ENCODE data around the gene DKKL1.
A peak's percentile ranks its signal among the peaks of the same experiment; 100 is the strongest.
"Not testable (repeated sequence)": the region's sequence is repeated elsewhere in the genome, so short reads cannot be mapped to it uniquely, and the experiment has no call there.

The DKKL1 gene

DNA sequence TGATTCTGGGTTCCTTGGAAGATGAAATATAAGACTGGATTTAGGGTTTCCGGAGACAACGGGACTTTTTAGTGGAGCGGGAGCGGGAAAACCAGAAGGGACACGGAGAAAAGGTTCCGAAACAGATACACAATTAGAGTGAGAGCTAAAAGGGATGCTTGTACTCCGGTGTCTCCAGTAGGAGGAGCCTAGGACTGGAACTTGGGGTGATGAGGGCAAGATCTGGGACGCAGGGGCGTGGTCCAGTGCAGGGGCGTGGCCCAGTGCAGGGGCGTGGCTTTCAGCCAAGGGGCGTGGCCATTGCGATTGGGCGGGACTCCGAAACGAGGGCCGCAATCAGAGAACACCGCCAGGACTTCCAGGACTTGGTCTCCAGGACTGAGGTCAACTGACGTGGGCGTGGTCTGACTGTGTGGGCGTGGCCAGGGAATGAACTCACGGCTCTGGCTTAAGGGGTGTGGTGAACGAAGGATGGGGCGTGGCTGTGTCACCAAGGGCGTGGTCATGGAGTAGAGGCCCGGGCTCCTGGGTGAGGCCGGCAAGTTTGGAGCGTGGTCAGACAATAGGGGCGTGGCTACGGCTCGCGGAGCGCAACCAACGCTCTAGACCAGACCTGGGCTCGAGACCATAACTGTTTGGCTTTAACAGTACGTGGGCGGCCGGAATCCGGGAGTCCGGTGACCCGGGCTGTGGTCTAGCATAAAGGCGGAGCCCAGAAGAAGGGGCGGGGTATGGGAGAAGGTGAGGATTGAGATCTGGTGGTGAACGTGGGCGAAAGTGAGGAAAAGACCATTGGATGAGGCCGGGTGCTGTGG is at the start of gene DKKL1:
Gene DKKL1, plus strand, starts transcription at position 610 of the 815 bp plus-strand sequence. Its CDS starts 122 bp downstream, at position 732.
- DNase-seq (ENCODE audit: low read depth) = peak; percentile 98

DNA sequence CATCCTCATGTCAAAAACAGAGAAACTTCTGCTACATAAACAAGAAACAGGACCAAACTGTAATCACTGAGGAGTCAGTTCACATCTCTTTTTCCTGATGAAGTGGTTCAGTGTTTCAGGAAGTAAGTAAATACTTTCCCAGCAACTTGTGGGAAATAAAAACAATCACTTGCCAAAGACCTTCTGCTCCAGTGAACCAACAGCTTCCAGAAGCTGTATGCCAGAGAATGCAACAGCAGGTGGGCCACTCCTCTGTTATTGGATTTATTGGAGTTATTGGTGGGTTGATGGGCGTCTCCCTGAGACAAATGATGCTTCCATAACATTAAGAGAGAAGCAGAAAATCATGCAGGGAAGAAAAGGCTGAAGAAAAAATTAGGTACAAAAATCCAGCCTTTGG is 48.6 kb upstream of the DKKL1 start:
- no peak for DNase-seq (ENCODE audit: low read depth)

DNA sequence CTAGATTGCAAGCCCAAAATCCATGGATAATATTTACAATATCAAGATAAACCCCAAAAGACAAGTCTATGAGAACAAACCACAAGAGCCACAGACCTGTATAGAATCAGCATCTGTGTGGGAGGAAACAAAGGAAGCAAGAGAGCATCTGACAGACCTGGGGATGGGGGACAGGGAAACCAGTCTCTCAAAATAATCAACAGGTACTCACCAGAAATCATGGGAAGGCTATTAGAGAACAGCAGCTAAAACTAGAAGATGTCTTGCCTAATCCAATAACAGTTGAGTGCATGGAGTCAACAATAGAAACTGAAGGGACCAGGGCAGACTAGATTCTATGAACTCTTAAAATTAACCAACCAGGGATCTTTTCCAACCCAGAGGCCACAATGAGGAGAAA is 47.4 kb upstream of the DKKL1 start:
- DNase-seq (ENCODE audit: low read depth) = no peak

DNA sequence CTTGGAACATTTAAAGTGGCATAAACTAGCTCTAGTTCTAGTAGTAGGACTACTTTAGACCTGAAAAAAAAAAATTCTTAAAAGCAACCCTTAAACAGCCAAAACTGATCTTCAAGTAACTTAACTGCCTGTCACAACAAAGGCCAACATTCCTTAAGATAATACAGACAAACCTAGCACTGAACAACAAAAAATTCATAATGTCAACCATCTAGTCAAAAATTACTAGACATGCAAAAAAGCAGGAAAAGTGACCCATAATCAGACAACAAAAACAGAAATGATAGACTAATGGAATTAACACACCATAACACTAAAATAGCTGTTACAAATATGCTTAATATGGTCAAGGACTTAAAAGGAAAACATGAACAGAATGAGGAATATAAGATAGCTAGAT is 45.4 kb upstream of the DKKL1 start:
- DNase-seq (ENCODE audit: low read depth) = no peak

DNA sequence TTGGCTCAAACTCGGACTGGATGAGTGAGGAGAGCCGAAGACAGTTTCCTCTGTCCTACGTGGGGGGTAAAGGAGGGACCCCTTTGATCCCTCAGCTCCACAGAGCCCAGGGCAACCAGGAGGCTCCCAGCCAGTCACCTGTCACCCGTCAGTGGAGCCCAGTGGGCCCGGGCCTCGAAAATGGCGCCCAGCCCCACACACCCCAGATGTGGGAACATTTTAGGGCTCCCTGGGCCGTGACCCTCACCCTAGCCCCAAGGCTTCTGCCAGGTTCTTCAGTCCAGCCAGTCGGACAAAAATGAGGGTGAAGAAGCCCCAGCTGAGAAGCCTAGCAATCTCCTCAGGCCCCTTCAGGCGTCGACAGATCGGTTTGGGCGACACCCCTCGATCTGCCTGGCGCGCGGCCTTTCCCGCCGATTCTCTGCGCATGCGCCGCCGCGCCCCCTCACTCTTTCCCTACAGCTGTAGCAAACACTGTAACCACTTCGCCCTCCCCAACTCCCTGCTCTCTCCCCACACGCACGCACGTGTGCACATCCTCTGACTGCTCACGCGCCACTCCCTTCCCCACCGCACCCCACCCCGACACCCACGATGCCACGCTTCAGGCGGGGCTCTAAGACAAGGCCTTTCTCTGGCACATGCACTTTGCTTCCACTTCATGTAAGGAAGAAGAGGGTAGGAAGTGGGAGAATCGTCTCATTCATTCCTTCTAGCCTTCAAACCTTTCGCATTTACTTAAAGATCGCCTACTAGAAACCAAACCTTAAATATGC is 38.7 kb upstream of the DKKL1 start, which contains the start of gene SLC6A16:
Gene SLC6A16, minus strand, starts transcription at position 391 of the 776 bp plus-strand sequence. CDS start 13,844 bp downstream, outside the sequence.
- no peak for DNase-seq (ENCODE audit: low read depth)

DNA sequence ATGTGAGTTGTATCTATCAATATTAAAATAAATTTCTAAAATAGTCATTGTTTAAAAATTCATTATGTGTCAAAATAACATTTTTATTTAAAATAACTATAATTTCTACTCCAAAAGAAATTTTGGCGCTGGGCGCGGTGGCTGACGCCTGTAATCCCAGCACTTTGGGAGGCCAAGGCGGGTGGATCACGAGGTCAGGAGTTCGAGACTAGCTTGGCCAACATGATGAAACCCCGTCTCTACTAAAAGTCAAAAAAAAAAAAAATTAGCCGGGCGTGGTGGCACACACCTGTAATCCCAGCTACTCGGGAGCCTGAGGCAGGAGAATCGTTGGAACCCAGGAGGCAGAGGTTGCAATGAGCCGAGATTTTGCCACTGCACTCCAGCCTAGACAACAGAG is 37.9 kb upstream of the DKKL1 start:
- not testable (repeated sequence) for DNase-seq (ENCODE audit: low read depth)

DNA sequence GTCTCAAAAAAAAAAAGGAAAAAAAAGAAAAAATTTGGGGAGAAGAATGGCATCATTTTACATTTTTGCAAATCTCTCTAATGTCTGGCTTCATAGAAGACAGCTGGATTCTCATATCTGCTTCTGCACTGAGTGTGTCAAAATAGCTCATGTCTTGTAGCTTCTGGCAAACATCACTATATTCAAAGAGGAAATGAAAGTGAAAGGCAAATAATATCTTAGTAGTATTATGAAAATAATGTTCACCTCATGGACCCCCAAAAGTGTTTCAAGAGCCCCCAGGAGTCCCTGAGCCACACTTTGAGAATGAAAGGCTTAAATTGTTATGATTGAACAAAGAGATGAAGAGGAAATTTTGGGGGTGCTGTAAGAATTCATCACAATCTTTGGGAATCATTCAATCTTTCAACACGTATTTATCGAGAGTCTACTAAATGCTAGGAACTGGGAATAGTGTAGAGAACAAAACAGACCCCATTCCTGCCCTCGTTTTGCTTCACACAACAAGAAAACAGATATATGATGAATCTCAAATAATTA is 37.4 kb upstream of the DKKL1 start:
- no peak for DNase-seq (ENCODE audit: low read depth)

DNA sequence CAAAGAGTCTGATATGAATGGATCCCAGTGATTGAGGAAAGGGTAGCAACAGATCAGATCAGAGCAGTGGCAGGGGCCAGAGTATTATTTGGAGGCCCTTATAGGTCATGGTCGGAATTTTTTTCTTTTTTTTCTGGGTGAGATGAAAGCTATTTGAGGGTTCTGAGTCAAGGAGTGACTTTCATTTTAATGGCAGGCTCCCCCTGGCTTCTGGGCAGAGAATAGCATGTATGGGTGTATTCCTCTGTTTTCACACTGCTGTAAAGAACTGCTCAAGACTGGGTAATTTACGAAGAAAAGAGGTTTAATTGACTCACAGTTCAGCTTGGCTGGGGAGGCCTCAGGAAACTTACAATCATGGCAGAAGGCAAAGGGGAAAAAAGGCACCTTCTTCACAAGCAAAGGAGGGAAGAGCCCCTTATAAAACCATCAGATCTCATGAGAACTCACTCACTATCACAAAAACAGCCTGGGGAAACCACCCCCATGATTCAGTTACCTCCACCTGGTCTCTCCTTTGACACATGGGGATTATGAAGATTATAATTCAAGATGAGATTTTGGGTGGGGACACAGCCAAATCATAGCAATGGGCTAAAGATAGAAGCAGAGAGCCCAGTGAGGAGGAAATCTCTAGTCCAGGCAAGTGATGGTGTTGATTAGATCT is 35.7 kb upstream of the DKKL1 start:
- DNase-seq (ENCODE audit: low read depth) = no peak

DNA sequence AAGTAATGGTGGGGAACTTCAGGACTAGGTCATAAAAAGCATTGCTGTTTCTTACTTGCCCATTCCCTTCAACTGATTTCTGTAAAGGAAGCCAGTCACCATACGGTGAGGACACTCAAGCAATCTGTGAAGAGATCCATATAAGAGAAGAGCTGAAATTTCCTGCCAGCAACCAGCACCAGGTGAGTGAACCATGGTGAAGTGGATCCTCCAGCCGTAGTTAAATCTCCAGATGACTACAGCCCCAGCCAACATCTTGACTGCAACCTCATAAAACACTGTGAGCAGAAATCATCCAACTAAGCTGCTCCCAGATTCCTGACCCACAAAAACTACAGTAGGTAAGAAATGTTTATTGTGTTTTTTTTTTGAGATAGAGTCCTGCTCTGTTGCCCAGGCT is 34.9 kb upstream of the DKKL1 start:
- DNase-seq (ENCODE audit: low read depth) = no peak

DNA sequence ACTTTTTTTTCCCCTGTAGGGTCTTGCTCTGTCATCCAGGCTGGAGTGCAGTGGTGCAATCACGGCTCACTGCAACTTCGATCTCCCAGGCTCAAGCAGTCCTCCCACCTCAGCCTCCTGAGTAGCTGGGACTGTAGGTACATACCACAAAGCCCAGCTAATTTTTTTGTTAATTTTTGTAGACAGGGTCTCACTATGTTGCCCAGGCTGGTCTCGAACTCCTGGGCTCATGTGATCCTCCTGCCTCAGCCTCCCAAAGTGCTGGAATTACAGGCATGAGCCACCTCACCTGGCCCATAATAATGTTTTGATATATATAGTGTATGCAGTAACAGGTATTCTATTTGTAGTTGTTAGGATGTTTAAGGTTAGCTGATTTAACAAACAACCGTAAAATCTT is 32.5 kb upstream of the DKKL1 start:
- not testable (repeated sequence) for DNase-seq (ENCODE audit: low read depth)

DNA sequence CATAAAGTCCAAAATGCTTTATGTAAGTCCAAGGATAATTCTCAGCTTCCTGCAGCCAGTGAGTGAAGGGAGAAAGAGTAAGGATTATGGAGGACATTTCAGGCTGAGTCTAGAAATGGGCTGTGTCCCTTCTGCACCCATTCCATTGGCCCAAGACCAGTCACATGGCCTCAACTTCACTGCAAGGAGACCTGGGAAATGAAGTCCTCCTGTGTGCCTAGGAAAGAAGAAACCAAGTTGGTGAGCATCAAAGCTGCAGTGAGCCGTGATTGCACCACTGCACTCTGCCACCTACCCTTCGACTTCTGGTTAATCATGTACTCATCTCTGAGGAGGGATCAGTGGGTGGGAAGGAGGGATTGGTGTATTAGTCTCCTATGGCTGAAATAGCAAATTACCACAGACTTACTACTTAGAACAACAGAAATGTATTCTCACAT is 32.0 kb upstream of the DKKL1 start:
- peak; percentile 31 for DNase-seq (ENCODE audit: low read depth)

DNA sequence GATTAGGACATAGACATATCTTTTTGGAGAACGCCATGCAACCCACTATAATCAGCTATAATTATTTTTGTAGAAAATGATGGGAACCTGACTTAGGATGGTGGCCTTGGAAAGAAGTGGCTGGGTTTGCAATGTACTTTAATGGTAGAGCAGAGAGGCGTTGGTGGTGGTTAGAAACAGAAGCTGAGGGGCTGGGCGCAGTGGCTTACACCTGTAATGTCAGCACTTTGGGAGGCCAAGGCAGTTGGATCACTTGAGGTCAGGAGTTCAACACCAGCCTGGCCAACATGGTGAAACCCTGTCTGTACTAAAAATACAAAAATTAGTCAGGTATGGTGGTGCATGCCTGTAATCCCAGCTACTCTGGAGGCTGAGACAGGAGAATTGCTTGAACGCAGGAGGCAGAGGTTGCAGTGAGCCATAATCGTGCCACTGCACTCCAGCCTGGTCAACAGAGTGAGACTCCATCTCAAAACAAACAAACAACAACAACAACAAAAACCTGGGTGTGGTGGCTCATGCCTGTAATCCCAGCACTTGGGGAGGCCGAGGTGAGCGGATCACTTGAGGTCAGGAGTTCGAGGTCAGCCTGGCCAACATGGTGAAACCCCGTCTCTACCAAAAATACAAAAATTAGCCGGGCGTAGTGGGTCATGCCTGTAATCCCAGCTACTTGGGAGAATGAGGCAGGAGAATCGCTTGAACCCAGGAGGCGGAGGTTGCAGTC is 30.8 kb upstream of the DKKL1 start:
- not testable (repeated sequence) for DNase-seq (ENCODE audit: low read depth)

DNA sequence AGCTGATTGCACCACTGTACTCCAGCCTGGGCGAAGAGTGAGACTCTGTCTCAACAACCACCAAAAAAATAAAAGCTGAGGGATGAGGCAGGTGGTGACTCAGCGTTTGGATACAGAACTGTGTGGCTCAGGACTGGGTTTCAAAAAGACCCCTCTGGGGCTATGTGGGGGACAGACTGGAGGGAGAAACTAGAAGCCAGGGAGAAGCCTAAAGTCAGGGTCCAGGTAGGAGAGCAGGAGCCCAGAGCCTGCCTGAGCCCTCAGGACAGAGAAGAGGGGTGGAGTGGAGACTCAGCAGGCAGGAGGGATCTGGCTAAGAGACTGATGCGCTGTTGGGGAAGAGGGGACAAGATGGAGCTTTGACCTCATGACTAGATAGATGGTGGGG is 30.3 kb upstream of the DKKL1 start:
- no peak for DNase-seq (ENCODE audit: low read depth)

DNA sequence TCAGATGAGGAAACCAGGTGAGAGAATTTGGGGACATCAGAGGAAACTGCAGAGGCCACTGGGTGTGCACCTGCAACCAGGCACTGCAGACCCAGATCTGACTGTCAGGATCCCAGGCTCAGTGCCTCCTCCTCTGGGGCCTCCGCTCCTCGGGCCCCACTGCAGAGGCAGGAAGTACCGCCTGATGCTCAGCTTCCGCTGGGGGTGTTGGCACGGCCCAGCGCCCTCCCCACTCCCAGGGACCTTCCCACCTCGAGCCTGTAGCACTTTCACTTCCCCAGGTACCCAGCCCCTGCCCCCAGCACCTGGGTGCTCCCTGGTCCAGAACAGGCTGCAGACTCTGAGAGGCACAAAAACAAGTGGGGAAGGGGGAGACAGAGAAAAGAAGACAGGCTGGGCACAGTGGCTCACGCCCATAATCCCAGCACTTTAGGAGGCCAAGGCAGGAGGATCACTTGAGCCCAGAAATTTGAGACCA is 29.8 kb upstream of the DKKL1 start:
- no peak for DNase-seq (ENCODE audit: low read depth)

DNA sequence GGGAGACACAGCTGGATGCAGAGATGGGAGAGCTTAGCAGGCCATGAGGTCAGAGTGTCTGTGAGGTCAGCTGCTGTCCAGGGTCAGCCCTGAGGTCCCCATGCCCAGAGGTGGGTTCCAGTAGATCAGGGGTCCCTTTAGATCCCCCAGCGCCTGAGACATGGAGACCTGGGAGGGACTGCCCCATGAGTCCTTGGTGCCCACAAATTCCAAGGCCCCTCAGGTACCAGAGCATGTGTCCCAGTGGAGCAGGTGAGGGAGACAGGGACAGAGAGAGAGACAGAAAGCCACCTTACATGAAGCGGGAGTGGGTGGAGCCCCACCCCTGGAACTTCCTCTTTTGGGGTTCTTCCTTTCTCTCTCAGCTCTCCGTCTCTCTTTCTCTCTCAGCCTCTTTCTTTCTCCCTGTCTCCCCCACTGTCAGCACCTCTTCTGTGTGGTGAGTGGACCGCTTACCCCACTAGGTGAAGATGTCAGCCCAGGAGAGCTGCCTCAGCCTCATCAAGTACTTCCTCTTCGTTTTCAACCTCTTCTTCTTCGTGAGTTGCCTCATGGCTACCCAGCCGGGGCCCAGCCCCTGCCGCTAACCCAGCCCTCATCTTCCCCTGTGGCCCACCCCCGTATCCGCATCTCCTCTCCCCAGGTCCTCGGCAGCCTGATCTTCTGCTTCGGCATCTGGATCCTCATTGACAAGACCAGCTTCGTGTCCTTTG is 28.4 kb upstream of the DKKL1 start, which contains the start of gene CD37:
Gene CD37, plus strand, starts transcription at position 336 of the 713 bp plus-strand sequence. Its CDS starts 135 bp downstream, at position 471.
- DNase-seq (ENCODE audit: low read depth) = no peak

DNA sequence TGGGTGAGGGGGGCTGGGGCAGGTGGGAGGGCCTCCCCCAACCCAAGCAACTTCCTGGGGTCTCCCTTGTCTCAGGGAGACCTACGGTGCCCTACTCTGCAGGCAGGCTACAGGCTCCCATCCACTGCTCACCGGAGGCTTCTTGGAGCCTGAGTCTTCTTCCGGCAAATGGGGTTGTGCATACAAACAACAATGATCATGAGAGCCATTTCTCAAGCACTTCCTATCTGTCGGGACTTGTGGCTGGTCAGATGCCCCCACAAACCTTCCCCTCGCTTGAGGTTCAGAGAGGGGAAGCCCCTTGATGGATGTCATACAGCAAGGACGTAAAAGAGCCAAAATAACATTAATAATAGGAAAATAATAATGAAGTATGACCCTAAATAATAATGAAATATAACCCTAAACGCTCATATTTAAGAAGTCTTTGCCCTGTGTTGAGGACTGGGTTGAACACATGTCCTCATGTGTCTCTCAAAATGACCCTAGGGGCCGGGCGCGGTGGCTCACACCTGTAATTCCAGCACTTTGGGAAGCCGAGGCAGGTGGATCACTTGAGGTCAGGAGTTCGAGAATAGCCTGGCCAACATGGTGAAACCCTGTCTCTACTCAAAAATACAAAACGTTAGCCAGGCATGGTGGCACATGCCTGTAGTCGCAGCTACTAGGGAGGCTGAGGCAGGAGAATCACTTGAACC is 27.7 kb upstream of the DKKL1 start:
- no peak for DNase-seq (ENCODE audit: low read depth)

DNA sequence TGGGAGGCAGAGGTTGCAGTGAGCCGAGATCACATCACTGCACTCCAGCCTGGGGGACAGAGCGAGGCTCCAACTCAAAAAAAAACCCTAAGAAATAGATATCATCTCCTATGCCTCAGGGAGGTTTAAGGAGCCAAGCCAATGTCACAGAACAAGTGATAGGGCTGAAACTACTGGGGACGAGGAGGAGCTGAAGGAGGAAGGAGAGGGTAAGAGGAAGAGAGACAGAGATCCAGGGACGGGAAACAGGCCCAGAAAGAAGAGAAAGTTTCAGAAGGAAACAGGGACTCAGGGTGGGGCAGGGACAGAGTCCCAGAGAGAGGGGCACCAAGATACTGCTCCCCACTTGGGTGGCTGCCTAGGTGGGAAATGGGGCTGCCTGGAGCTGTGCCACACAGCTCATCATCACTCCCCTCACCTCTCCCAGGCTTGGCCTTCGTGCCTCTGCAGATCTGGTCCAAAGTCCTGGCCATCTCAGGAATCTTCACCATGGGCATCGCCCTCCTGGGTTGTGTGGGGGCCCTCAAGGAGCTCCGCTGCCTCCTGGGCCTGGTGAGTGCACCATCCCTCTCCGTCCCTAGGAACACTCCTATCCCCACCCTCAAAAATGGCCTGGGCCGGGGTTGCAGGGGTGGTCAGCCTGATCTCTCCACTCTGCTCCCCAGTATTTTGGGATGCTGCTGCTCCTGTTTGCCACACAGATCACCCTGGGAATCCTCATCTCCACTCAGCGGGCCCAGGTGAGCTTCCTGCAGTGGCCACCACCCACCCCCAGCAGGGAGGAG is 27.0 kb upstream of the DKKL1 start:
- no peak for DNase-seq (ENCODE audit: low read depth)

DNA sequence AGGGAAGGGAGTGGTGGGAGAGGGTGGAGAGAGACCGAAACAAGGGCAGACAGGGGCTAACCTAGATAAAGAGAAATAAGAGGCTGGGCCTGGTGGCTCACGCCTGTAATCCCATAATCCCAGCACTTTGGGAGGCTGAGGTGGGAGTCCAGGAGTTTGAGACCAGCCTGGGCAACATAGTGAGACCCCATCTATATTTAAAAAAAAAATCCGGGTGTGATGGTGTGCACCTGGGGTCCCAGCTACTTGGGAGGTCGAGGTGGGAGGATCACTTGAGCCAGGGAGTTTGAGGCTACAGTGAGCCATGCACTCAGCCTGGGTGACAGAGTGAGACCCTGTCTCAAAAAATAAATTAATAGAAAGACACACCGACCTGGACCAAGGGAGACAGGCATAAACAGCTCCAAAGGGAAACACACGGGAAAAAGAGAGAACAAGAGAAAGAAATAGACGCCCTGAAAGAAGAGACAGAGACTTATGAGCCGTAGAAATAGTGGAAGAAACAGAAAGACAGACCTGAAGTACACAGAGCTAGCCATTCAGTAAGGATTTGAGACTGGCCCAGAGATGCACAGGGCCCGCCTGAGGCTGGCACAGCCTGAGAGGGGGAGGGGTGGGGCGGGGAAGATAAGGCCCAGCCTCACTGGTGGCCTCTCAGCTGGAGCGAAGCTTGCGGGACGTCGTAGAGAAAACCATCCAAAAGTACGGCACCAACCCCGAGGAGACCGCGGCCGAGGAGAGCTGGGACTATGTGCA is 26.2 kb upstream of the DKKL1 start:
- no peak for DNase-seq (ENCODE audit: low read depth)
